ENCODE results near the gene IGF1. TPM values are rescaled to one million over a fixed set of nuclear protein-coding genes. Genes with fewer than 3 reads are reported as not detected.

IGF1 gene
- polyA plus RNA-seq, 1 of the 3 experiments (the other 2 are of a cell fraction), result 0.07 TPM

GRCh38 chr12:102430661-102431060, 49.7 kb downstream of the IGF1 start:
- ChIA-PET CTCF (no interaction called here), POLR2A (no interaction called here)
- Histone ChIP-seq H4K20me1 (ENCODE audit: insufficient read depth) (no peaks in the 10 kb centered on the region), H3K27me3 (ENCODE audit: insufficient read depth) (no peaks in the 10 kb centered on the region), H3K9me3 (no peaks in the 10 kb centered on the region), H3K36me3 (replicated peaks in 1 of 2; ENCODE audit: control insufficient read depth in 1 of 2, insufficient read depth in 2 of 2, low read length in 1 of 2) (no peaks in the 10 kb centered on the region), H3F3A (replicated peaks; ENCODE audit: insufficient read depth) (peaks cover 8% of the 10 kb centered on the region), H3K9ac (no peak overlapping the region), H3K4me3 (ENCODE audit: low read depth in 2 of 2, low read length in 1 of 2) (no peak overlapping the region), H3K4me1 (ENCODE audit: control insufficient read depth in 1 of 2, insufficient read depth in 2 of 2, low read depth in 1 of 2, low read length in 1 of 2) (peaks cover 0 to 18% of the 10 kb centered on the region in 2 experiments; a peak in 3 of 4 replicates), H3K9me2 (no peaks in the 10 kb centered on the region), H3K4me2 (no peak overlapping the region), H3K27ac (ENCODE audit: low read depth in 2 of 2, low read length in 1 of 2) (no peak overlapping the region), H2AFZ (ENCODE audit: low read depth) (no peak overlapping the region), H3K79me2 (ENCODE audit: insufficient read depth) (no peaks in the 10 kb centered on the region)
- no peak for DNase-seq
- no peak for TF ChIP-seq TAF1 (IDR thresholded peaks at IDR 0.05; ENCODE audit: borderline replicate concordance, low read depth, low read length)
- TF ChIP-seq MXI1 (IDR thresholded peaks at IDR 0.05; ENCODE audit: low read depth, low read length), result no peak
- TF ChIP-seq FOXM1 (IDR thresholded peaks at IDR 0.05; ENCODE audit: low read depth), result no peak
- TF ChIP-seq, protein P1, sequence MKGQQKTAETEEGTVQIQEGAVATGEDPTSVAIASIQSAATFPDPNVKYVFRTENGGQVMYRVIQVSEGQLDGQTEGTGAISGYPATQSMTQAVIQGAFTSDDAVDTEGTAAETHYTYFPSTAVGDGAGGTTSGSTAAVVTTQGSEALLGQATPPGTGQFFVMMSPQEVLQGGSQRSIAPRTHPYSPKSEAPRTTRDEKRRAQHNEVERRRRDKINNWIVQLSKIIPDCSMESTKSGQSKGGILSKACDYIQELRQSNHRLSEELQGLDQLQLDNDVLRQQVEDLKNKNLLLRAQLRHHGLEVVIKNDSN (IDR thresholded peaks at IDR 0.05; ENCODE audit: borderline replicate concordance, low read depth), result no peak
- no peak for TF ChIP-seq EZH2phosphoT487 (IDR thresholded peaks at IDR 0.05; ENCODE audit: borderline replicate concordance, low read depth)
- TF ChIP-seq YY1 (IDR thresholded peaks at IDR 0.05; ENCODE audit: low read depth), result no peak
- no peak for TF ChIP-seq NRF1 (IDR thresholded peaks at IDR 0.05; ENCODE audit: low read depth, low read length)
- 2% methylated on average over 3 of the region's 3 CpGs for WGBS (ENCODE audit: low lambda C conversion rate)

DNA sequence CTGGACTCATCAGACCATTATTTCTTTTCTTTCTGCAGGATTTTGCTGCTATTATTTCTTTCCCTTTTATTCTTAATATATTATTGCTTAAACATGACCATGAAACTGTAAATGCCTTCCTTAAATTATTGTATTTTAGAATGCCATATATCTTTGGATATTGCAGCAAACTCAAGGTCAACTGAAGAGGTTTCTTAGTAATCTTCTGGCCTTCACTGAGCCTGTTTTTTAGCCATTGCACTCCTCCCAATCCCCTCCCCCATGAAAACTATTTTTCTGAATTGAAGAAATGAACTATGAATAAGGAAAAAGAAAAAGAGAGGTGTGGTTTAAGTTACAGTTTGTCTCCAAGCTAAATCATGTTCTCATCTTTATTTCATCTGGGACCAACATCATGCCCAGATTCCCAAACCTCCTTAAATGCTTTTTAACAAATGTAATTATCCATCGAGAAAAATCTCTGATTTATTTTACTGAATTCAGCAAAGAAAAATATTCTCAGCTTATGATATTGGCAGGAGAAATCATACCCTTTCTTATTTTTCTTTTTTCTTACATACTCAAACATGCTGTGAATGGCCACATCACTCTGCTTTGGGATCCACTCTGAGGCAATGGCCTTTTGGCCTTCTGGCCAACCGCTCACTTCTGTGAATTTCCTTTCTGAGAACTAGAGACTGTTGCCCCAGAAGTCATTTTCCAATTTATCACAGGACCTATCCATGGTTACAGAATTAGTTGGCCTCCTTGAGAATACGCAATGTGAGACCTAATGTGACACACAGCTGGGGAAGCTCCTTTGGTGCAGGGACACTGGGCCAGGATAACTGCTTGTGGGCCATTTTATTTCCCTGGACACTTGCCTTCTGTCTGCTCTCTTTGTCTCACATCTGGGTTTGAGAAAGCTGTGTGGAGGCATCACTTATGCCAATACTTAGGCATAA, 50.9 kb downstream of the IGF1 start:
- Histone ChIP-seq H4K20me1 (ENCODE audit: insufficient read depth) (no peaks in the 10 kb centered on the region), H3K27ac (ENCODE audit: low read depth in 2 of 2, low read length in 1 of 2) (no peak overlapping the region), H3K9ac (no peak overlapping the region), H3K9me2 (no peaks in the 10 kb centered on the region), H3K79me2 (ENCODE audit: insufficient read depth) (no peaks in the 10 kb centered on the region), H3K9me3 (no peaks in the 10 kb centered on the region), H3K4me1 (ENCODE audit: control insufficient read depth in 1 of 2, insufficient read depth in 2 of 2, low read depth in 1 of 2, low read length in 1 of 2) (peaks cover 0 to 18% of the 10 kb centered on the region in 2 experiments; a peak in 3 of 4 replicates), H3K27me3 (ENCODE audit: insufficient read depth) (no peaks in the 10 kb centered on the region), H3F3A (replicated peaks; ENCODE audit: insufficient read depth) (peaks cover 8% of the 10 kb centered on the region), H3K4me3 (ENCODE audit: low read depth in 2 of 2, low read length in 1 of 2) (no peak overlapping the region), H2AFZ (ENCODE audit: low read depth) (no peak overlapping the region), H3K4me2 (no peak overlapping the region), H3K36me3 (replicated peaks in 1 of 2; ENCODE audit: control insufficient read depth in 1 of 2, insufficient read depth in 2 of 2, low read length in 1 of 2) (no peaks in the 10 kb centered on the region)
- ChIA-PET CTCF (no interaction called here), POLR2A (no interaction called here)
- TF ChIP-seq MAX (IDR thresholded peaks at IDR 0.05; ENCODE audit: low read depth) (no peak), JUND (IDR thresholded peaks at IDR 0.05) (no peak), POLR2AphosphoS5 (IDR thresholded peaks at IDR 0.05; ENCODE audit: low read depth, low read length) (no peak), TCF12 (IDR thresholded peaks at IDR 0.05) (no peak), RAD21 (IDR thresholded peaks at IDR 0.05; ENCODE audit: low read length) (no peak), TAF1 (IDR thresholded peaks at IDR 0.05; ENCODE audit: borderline replicate concordance, low read depth, low read length) (no peak), SMC3 (IDR thresholded peaks at IDR 0.05; ENCODE audit: low read depth, low read length) (no peak), MXI1 (IDR thresholded peaks at IDR 0.05; ENCODE audit: low read depth, low read length) (no peak), GABPA (IDR thresholded peaks at IDR 0.05; ENCODE audit: low read depth) (no peak), GATA2 (CRISPR knock-in tag; IDR thresholded peaks at IDR 0.05) (no peak), NFIC (IDR thresholded peaks at IDR 0.05; ENCODE audit: borderline replicate concordance) (no peak), FOXJ3 (CRISPR knock-in tag; IDR thresholded peaks at IDR 0.05) (no peak), ELF1 (IDR thresholded peaks at IDR 0.05) (no peak), NRF1 (IDR thresholded peaks at IDR 0.05; ENCODE audit: low read depth, low read length) (no peak)
- TF ChIP-seq, protein P2, sequence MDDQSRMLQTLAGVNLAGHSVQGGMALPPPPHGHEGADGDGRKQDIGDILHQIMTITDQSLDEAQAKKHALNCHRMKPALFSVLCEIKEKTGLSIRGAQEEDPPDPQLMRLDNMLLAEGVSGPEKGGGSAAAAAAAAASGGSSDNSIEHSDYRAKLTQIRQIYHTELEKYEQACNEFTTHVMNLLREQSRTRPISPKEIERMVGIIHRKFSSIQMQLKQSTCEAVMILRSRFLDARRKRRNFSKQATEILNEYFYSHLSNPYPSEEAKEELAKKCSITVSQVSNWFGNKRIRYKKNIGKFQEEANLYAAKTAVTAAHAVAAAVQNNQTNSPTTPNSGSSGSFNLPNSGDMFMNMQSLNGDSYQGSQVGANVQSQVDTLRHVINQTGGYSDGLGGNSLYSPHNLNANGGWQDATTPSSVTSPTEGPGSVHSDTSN (IDR thresholded peaks at IDR 0.05), result no peak
- TF ChIP-seq, protein P3, sequence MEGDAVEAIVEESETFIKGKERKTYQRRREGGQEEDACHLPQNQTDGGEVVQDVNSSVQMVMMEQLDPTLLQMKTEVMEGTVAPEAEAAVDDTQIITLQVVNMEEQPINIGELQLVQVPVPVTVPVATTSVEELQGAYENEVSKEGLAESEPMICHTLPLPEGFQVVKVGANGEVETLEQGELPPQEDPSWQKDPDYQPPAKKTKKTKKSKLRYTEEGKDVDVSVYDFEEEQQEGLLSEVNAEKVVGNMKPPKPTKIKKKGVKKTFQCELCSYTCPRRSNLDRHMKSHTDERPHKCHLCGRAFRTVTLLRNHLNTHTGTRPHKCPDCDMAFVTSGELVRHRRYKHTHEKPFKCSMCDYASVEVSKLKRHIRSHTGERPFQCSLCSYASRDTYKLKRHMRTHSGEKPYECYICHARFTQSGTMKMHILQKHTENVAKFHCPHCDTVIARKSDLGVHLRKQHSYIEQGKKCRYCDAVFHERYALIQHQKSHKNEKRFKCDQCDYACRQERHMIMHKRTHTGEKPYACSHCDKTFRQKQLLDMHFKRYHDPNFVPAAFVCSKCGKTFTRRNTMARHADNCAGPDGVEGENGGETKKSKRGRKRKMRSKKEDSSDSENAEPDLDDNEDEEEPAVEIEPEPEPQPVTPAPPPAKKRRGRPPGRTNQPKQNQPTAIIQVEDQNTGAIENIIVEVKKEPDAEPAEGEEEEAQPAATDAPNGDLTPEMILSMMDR (IDR thresholded peaks at IDR 0.05), result no peak
- no peak for DNase-seq
- WGBS (ENCODE audit: low lambda C conversion rate), result 27% methylated on average over 3 of the region's 3 CpGs

Data from SK-N-SH (cell line).